GM18867 (cell line): ENCODE measurements around the gene PPEF2.

Experiments
- ATAC-seq: cut with Tn5 transposase; IDR thresholded peaks from one replicate; pipeline ENCODE4 v1.9.1; 2021; ENCODE audit warnings: mild to moderate bottlenecking, moderate library complexity; ENCODE audit not compliant: unreplicated experiment

PPEF2 gene

DNA sequence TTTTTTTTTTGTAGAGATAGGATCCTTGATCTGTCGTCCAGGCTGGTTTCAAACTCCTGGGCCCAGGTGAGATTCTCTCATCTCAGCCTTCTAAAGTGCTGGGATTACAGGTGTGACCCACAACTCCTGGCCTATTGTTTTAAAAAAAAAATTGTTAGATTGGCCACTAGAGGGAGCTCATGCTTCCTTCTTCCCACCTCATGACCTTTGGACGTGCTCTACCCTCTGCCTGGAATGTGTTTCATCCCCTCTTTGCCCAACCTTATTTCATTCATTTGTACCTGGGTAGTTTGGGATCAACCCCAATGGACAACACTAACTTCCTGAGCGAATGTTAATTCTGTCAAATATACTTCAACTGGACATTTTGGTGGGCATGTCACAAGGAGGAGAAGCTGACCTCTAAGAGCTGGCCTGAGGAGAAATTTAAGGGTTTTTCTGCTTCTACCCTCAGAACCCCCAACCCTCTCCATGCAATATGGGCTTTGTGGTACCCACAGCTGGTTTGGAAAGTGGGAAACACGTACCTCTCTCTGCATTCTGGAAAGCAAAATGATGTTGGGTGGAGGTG is 6.4 kb downstream of the PPEF2 start:
- ATAC-seq = peak; percentile 67

DNA sequence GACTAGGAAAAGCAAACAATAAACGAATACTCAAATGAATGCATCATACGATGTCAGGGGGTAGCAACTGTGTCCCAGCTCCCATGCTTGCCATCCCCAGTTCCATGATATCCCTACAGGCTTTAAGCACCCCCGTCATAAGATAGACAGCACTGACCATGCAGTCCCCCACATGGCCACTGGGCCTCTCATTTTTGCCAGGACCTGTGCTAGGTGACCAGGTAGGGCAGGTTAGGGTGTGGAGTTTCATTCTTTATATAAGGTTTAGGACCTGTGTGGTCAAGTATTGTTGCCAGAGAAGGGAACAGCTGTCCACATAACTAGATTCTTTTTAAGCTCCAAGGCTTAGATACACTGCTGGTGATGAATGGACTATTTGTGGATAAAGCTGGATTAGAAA is 9.7 kb downstream of the PPEF2 start:
- no peak for ATAC-seq

DNA sequence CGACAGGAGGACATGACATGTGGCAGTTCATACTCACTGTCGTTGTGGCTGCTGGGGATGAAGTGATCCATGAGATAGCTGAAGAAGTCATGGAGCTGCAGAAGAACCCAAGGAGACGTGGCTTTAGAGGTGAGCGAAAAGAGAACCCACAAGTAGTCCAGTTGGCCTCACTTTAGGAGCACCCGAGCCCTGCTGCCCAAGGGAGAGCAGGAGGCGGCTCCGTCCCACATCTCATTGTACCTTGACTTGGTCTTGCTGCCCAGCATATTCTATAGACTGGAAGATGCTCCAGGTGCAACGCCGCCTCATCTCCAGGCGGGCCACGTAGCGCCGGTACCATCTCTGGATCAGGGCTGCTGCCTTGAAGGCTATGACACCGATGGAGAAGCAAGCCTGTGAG is 10.6 kb downstream of the PPEF2 start:
- ATAC-seq = no peak

DNA sequence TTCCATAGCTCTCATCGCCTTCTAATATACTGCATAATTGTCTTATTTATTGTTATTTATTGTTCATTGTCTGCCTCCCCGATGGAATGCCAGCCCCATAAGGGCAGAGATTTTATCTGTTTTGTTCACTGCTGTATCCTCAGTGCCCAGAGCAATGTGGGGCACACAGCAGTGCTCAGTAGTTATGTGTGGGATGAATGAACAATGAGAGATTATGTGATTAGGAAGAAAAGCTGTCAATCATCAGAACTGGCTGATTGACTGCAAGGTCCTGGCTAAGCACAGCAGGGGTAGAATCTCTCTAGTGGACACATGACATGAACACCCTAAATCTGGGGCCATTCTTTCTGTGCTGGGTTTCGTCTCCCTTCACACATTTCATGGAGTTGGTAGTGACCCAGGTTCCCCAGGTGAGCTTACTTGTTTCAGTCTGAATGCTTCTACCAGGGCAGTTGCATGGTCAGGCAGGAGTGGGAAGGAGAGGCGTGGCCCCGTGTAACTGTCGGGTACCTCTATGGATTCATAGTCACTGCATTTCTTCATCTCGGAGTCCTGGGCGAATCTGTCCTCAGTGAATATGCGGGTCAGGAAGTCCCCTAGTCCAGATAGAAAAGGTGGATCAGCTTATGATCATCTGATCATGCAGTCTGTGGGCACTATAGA is 12.6 kb downstream of the PPEF2 start:
- no peak for ATAC-seq

- no peak for ATAC-seq
Observed at GRCh38 chr4:75886104-75886503, 16.1 kb downstream of the PPEF2 start.

GRCh38 chr4:75881476-75881875 is 20.8 kb downstream of the PPEF2 start:
- no peak for ATAC-seq

- no peak for ATAC-seq
Observed at GRCh38 chr4:75880278-75880677, 22.0 kb downstream of the PPEF2 start.

GRCh38 chr4:75878246-75878756 is 24.0 kb downstream of the PPEF2 start:
- no peak for ATAC-seq

GRCh38 chr4:75876218-75876617 is 26.0 kb downstream of the PPEF2 start:
- no peak for ATAC-seq

GRCh38 chr4:75869100-75869499 is 33.2 kb downstream of the PPEF2 start:
- ATAC-seq = no peak

- no peak for ATAC-seq
Observed at GRCh38 chr4:75867130-75867529, 35.1 kb downstream of the PPEF2 start.

GRCh38 chr4:75860606-75861005 is 41.6 kb downstream of the PPEF2 start:
- ATAC-seq = no peak

- no peak for ATAC-seq
Observed at GRCh38 chr4:75858721-75859120, 43.5 kb downstream of the PPEF2 start.

DNA sequence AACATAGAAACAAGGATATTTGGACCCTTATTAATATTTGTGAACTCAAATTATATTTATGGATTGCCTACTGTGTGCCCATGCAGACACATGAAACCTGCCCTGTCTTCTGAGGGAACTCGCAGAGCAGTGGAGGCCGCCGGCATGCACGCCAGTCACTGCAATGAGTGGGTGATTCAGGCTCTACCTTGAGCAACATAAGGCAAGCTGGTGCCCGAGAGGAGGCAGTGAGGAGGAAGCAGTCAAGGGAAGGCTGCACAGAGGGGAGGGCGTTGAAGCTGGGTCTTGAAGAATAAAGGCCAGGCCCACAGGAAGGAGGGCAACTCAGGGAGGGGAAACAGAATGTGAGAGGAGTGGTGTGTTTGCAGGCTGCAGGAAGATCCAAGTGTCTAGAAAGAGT is 52.8 kb downstream of the PPEF2 start:
- no peak for ATAC-seq

DNA sequence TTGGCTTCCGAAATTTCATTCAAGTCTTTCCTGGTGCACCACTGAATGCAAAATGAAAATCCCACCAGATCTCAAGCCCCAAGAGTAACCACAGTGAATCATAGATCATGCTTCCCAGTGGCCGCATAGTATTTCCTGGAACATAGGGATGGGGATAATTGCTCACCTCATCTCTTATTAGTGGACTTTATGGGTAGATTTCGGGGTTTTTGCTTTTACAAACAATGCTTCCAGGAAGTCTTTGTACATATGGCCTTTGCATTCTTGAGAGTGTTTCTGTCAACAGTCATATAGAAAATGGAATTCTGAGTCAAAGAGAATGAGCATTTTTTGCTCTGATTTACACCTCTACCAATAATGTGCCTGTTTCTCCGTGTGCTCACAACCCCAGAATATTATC is 53.4 kb downstream of the PPEF2 start:
- ATAC-seq = no peak

GRCh38 chr4:75848171-75848760 is 54.0 kb downstream of the PPEF2 start:
- peak; percentile 71 for ATAC-seq

- ATAC-seq = no peak
Observed at GRCh38 chr4:75845992-75846391, 56.3 kb downstream of the PPEF2 start.

GRCh38 chr4:75844151-75844662 is 58.0 kb downstream of the PPEF2 start:
- no peak for ATAC-seq

DNA sequence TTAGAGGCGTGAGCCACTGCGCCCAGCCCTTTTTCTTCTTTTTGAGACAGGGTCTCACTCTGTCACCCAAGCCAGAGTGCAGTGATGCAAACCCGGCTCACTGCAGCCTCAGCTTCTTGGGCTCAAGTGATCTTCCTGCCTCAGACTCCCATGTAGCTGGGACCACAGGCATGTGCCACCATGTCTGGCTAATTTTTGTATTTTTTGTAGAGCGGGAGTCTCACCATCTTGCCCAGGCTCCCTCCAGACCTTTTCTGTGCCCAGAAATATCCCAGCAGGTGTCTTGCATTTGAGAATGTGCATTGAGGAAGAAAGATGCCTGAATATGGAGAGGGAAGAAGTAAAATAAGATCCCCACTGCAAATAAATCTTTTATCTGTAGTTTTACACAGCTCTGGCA is 58.7 kb downstream of the PPEF2 start:
- no peak for ATAC-seq

DNA sequence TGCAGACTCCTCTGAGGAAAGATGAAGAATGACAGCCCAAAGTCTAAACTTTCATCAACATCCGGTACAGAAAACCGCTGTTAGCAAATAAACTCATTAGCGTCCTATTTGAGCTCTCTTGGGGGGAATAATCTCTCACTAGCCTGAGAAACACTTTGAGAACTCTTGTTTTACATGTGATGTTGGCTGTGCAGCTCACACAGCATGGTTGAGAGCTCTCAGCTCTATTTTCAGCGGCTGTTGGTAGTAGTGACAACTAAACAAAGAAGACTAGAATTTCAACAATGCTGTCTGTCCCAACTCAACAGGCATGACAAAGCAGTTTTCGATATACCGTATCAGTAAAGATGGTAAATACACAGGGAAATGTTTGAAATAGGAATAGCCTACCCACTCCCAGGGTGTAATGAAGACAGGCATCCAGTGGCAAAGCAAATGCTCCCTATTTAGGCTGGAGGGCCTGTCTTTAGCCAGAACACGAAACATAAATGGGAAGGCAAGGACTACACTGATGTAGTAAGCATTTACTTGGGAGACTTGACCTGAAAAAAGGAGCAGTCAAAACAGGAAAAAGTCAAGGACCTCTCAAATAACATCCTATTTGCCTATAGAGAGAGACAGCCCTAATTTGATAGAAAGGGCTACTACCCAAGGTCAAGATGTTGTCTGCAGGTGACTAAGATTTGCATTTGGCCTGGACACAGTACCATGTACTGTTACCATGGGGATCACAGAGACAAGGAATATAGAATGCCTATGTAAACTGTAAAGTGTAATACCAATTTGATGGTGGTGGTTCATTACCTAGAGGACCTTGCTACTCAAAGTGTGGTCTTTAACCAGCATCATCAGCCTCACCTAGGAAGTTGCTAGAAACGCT is 60.4 kb downstream of the PPEF2 start:
- no peak for ATAC-seq

- no peak for ATAC-seq
Observed at GRCh38 chr4:75834772-75835154, 67.5 kb downstream of the PPEF2 start.
